Brain microvascular endothelial cell (primary cell): Measurements from ENCODE around the gene BAG3.
"Not testable (repeated sequence)": the region's sequence is repeated elsewhere in the genome, so short reads cannot be mapped to it uniquely, and the experiment has no call there.

Experiments
- DNase-seq: peaks from one replicate; pipeline ENCODE4 v3.0.0-alpha.2; 2020
- H3K27ac ChIP-seq: fragments of 250-450 bp; sonication (Bioruptor Pico); 2 replicates; pipeline ENCODE4 v1.5.1; 2020; ENCODE audit warnings: mild to moderate bottlenecking, moderate library complexity
- H3K27me3 ChIP-seq: fragments of 250-450 bp; sonication (Bioruptor Pico); replicated peaks from 2 replicates; pipeline ENCODE4 v1.5.1; 2020; ENCODE audit warnings: mild to moderate bottlenecking
- H3K36me3 ChIP-seq: fragments of 250-450 bp; sonication (Bioruptor Pico); replicated peaks from 2 replicates; pipeline ENCODE4 v1.5.1; 2020; ENCODE audit warnings: mild to moderate bottlenecking
- H3K4me3 ChIP-seq: 2 replicates; pipeline ENCODE4 v1.5.1; 2011; ENCODE audit warnings: low read depth, mild to moderate bottlenecking, control low read depth, low read length, moderate library complexity
- in situ Hi-C: cut with HindIII; loops from 2 replicates; pipeline ENCODE4 v1.10.0; 2017; ENCODE audit warnings: low sequenced_read_pairs, low pct_ligation_motif_present
- TF ChIP-seq, protein P1 (sequence below): IDR thresholded peaks from 2 replicates; pipeline ENCODE4 v1.5.1; 2011; ENCODE audit warnings: low read depth, mild to moderate bottlenecking, moderate library complexity, low read length, control low read depth, inconsistent platforms; ENCODE audit errors: missing control alignments

BAG3 gene

DNA sequence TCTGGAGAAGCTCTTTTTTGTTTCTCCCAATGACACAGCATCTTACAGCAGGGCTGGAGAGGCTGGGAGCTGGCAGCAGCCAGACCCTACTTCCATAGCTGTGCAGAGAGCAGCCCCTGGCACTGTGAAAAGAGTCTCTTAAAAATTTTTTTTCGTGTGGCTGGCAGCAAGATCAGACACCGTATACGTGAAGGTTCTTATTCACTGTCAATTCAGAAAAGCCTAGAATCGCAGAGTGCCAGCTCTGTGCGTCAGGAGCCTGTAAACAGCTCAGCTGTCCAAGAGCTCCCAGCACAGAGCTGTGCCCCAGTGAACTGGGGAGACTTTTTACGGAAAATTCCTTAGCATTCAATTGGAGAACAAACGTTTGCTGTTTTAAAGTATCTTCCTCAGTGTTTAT lies 6.5 kb downstream of the BAG3 start:
- TF ChIP-seq, protein P1, sequence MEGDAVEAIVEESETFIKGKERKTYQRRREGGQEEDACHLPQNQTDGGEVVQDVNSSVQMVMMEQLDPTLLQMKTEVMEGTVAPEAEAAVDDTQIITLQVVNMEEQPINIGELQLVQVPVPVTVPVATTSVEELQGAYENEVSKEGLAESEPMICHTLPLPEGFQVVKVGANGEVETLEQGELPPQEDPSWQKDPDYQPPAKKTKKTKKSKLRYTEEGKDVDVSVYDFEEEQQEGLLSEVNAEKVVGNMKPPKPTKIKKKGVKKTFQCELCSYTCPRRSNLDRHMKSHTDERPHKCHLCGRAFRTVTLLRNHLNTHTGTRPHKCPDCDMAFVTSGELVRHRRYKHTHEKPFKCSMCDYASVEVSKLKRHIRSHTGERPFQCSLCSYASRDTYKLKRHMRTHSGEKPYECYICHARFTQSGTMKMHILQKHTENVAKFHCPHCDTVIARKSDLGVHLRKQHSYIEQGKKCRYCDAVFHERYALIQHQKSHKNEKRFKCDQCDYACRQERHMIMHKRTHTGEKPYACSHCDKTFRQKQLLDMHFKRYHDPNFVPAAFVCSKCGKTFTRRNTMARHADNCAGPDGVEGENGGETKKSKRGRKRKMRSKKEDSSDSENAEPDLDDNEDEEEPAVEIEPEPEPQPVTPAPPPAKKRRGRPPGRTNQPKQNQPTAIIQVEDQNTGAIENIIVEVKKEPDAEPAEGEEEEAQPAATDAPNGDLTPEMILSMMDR = no peak
- no peaks in the 10 kb centered on the region for H3K27me3 ChIP-seq
- H3K27ac ChIP-seq = peak overlapping the region; percentile 59
- in situ Hi-C loops = no loop called here
- H3K36me3 ChIP-seq = no peaks in the 10 kb centered on the region
- no peak for DNase-seq
- no peak overlapping the region for H3K4me3 ChIP-seq

- TF ChIP-seq, protein P1 = no peak
- in situ Hi-C loops = no loop called here
- no peaks in the 10 kb centered on the region for H3K36me3 ChIP-seq
- peak overlapping the region; percentile 59 for H3K27ac ChIP-seq
- H3K4me3 ChIP-seq = peak overlapping the region; percentile 20
- DNase-seq = peak; percentile 94
- no peaks in the 10 kb centered on the region for H3K27me3 ChIP-seq
Observed at GRCh38 chr10:119658274-119658673, 7.1 kb downstream of the BAG3 start.

DNA sequence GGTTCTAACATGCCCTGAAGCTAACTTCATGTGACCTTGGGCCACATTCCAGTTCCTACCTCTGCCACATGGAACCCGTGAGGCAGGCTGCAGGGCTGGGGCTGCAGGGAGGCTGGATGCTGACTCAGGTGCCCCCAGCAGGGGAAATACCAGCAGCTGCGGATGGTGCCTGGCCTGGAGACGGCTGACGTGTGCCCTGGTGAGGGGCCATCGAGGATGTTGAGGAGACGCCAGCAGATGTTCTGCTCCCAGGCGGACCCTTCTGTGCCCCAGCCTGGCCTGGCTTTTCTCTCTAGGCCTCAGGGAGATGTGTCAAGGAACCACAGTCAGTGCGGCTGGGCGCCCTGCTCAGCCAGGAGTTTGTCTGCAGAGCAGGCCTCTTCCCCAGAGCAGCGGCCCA lies 8.8 kb downstream of the BAG3 start:
- no peaks in the 10 kb centered on the region for H3K36me3 ChIP-seq

DNA sequence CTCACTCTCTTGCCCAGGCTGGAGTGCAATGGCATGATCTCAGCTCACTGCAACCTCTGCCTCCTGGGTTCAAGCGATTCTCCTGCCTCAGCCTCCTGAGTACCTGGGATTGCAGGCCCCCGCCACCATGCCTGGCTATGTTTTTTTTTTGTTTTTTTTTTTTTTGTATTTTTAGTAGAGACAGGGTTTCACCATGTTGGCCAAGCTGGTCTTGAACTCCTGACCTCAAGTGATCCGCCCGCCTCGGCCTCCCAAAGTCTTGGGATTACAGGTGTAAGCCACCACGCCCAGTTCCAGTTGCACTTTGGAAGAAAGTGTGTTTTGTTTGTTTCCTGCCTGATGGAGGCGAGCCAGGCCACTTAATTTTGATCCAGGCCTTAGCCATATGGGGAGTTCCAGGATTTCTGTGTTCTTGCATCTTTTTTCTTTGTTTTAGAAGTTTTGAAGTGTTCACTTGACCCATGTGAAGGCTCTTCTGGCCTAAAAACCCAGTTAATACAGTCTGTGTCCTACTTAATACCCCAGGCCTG lies 11.0 kb downstream of the BAG3 start:
- H3K27me3 ChIP-seq, in situ Hi-C loops, DNase-seq, H3K27ac ChIP-seq, H3K36me3 ChIP-seq, H3K4me3 ChIP-seq: not testable (repeated sequence)

More for the DNA sequence above, 8.8 kb downstream of the BAG3 start:
- TF ChIP-seq, protein P1 = peak; percentile 12
- no peak overlapping the region for H3K4me3 ChIP-seq
- peak overlapping the region; percentile 27 for H3K27ac ChIP-seq
- in situ Hi-C loops = no loop called here
- H3K27me3 ChIP-seq = no peaks in the 10 kb centered on the region
- no peak for DNase-seq

DNA sequence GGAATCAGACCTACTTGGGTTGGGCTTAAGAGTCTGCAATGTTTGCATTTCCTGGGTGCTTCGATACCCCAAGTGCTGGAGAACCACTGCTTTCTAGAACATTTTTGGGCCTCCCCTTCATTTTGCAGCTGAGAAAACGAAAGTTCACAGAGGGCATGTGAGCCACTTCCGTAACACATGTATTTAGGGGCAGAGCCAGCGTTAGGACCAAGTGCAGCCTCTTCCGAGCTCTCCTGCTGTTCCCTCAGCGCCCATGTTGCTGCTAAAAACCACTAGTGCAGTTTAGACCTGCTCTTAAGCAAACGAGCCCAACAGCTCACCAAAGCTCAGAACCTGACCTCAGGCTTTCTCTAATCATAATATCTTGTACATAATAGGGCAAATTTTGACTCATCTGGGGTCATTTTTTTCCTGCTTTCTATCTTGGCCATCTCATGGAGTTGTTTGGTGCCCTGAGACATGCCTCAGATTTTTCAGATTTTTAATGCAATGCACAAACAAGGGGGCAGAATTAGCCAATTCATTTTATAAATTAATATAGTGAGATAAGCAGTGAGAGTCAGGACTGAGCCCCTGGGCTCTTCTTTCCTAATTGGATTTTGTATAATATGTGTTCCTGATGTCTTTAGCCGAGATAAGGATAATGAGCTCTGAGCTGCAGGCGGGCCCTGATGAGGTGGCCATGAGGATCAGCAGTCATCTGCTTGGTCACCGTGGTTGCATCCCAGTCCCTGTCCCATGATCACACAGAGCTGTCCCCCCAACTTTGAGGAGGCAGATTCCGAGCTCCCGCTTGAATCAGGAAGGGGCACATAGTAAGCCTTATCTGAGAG lies 12.9 kb downstream of the BAG3 start:
- H3K4me3 ChIP-seq = no peak overlapping the region
- peak overlapping the region; percentile 53 for H3K27ac ChIP-seq
- TF ChIP-seq, protein P1 = no peak
- peaks cover 2% of the 10 kb centered on the region for H3K36me3 ChIP-seq
- H3K27me3 ChIP-seq = no peaks in the 10 kb centered on the region
- in situ Hi-C loops = no loop called here
- DNase-seq = no peak

DNA sequence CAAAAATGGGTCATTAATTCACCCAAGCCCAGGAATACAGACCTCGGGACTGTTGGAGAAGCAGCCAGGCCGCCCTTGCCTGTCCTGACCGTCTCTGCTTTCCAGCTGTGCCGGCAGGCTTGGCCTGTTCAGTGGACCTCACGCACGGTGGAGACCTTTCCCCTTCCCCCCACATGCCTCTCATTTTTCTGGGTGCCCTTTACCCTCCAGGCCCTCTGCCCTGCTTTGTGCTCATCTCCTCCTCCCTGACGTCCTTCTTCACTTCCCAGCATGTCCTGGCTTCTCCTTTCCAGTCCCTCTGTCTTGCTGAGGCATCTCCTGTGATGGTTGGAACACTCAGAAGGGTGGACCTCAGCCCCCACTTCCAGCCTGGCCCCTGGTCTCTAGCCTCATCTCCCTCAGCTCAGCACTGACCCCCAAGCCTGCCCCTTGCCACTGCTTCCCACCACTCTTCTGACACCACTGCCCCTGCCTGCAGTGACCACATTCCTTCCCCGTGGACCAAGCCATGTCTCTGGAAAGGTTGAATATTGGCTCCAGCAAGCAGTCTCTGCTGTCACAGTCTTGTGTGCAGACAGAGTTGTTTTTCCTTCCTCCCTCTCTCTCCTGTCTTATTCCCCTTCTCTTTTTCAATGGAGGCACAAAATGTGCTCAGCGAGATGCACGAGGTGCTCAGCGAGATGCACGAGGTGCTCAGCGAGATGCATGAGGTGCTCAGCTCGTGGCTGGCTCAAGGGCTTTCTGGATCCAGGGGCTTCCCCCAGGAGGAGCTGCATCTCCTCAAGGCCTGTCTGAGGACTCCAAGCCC lies 14.9 kb downstream of the BAG3 start:
- Histone ChIP-seq H3K4me3 (no peak overlapping the region), H3K27ac (peak overlapping the region; percentile 5), H3K36me3 (peaks cover 17% of the 10 kb centered on the region), H3K27me3 (no peaks in the 10 kb centered on the region)
- no peak for DNase-seq
- TF ChIP-seq, protein P1 = no peak
- in situ Hi-C loops = no loop called here
